Measurements from ENCODE around the gene FNDC8.
"Not testable (repeated sequence)": the region's sequence is repeated elsewhere in the genome, so short reads cannot be mapped to it uniquely, and the experiment has no call there.

FNDC8 gene

DNA sequence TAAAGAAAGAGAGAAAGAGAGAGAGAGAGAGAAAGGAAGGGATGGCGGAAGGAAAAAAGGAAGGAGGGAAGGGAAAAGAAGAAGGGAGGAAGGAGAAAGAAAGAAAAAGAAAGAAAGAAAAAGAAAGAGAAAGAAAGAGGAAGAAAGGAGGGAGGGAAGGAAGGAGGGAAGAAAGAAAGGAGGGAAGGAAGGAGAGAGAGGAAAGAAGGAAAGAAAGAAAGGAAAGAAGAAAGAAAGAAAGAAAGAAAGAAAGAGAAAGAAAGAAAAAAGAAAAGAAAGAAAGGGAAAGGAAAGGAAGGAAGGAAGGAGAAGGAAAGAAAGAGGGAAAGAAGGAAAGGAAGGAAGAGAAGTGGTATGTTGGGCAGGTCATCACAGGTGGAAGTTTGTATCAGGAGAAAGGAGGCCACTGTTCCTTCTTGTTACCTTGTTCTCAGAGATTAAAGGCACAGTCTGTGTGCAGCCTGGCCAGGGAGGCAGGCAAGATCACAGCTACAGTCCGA is 53.5 kb downstream of the FNDC8 start:
- FAIRE-seq: no peak

DNA sequence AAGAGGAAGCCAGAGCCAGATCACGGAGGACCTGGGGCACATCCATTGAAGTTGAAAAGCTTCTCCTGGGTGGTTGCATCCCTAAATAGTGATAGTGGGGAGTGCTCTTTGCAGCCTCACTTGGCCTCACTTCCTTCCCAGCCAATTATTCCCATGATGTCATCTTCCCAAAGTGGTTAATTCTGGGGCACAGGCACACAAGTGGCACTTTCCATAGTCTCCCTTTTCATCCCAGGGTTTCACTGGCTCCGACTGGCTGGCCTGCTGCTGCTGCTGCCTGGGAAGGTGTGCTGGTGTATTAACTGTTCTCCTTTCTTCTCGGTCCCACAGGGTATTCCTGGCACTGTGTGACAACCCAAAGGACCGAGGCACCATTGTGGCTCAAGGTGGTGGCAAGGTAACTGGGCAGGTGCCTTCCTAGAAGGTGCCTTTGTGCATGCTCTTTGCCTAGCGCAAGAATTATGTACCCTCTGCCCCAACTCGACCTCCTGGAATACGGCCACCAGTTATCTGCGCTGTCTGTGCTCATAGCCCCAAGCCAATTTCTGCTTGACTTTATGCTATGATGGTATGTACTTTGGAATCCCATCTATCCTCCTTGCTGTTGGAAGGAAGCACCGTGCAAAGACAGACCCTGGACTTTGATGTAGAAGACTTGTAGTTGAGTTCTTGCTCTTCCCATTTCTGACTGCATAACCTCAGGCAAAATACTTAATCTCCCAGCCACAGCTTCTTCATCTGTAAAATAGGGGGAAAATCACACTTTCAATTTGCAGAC is 54.4 kb downstream of the FNDC8 start:
- FAIRE-seq: no peak

DNA sequence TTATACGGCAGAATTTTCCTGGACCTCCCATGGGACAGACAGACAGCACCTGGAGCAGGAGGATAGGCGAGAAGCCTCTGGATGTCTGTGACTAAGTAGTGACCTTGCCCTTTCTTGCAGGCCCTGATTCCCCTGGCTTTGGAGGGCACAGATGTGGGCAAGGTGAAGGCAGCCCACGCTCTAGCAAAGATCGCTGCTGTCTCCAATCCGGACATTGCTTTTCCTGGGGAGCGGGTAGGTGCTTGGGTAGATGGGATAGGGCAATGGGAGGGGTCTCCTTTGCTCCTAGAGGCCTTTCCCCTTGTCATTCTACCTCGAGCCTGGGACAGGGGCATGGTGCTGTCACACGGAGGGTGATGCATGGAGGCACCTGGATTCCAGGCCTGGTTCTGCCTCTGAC is 55.5 kb downstream of the FNDC8 start:
- FAIRE-seq: no peak

DNA sequence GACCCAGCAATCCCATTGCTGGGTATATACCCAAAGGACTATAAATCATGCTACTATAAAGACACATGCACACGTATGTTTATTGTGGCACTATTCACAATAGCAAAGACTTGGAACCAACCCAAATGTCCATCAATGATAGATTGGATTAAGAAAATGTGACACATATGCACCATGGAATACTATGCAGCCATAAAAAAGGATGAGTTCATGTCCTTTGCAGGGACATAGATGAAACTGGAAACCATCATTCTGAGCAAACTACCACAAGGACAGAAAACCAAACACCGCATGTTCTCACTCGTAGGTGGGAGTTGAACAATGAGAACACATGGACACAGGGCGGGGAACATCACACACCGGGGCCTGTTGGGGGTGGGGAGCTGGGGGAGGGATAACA is 58.0 kb downstream of the FNDC8 start:
- not testable (repeated sequence) for FAIRE-seq
